ENCODE data around the gene C18orf54. TPM values are rescaled to one million over a fixed set of nuclear protein-coding genes. Genes with fewer than 3 reads are reported as not detected.
"Not testable (repeated sequence)": the region's sequence is repeated elsewhere in the genome, so short reads cannot be mapped to it uniquely, and the experiment has no call there.

Gene C18orf54
- total RNA-seq, 1 donor from 2014 or later: 1.8 TPM

GRCh38 chr18:54386800-54387495, 29.2 kb downstream of the C18orf54 start:
- not testable (repeated sequence) for DNase-seq (ENCODE audit: low read depth)

DNA sequence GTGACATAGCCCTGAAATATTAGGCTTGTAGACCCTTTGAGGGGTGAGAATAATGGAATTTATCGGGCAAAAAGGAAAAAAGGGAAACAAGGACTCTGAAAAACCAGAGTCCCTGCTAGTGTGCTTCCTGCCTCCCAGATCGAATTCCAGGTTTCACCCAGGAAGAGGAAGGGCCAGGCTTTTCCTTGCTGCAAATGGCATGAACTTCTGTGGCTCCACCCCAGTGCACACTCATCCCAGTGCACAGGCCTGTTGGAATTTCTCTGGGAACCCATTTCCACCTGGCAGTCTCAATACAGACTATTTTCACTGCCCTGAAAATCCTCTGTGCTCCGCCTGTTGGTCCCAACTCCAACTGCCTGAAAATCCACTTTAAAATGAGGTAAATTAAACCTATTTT, 29.9 kb downstream of the C18orf54 start:
- peak; percentile 22 for DNase-seq (ENCODE audit: low read depth)

DNA sequence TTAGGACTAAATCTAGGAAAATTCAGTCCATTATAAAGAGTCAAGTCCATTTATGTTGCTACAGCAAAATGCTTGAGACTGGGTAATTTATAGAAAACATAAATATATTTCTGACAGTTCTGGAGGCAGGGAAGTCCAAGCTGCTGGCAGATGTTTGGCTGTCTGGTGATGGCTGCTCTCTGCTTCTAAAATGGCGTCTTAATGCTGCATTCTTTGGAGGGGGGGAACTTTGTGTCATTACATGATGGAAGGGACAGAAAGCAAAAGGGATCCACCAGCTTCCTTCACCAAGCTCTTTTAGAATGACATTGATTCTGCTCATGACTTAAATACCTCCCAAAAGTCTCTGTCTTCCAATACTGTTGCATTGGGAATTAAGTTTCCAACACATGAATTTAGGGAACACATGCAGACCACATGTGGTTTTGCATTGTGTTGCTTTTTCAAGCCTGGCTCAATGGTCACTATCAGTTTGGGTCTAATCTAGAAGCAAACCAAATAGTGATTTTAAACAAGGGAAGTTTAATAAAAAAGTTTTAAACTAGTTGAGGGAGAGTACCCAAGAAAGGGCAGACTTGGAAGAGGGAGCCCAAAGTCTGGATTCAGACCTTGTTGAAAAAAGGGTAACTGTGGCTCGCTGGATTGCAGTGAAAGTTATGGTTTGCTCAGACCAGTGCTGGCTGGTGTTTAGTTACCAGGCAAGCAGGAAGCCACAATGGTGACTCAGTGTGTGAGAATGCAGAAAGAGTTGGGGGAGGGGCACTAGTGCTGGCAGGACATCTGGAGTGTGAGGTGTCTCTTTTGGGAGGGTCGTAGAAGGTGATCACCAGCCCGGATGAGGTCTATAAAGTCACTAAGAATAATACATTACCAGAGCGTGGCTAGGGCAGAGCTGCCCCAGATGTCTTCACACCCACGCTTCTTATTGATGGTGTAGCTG, 30.8 kb downstream of the C18orf54 start:
- peak; percentile 89 for DNase-seq (ENCODE audit: low read depth)

GRCh38 chr18:54389143-54389505, 31.4 kb downstream of the C18orf54 start:
- no peak for DNase-seq (ENCODE audit: low read depth)

GRCh38 chr18:54390838-54391237, 33.1 kb downstream of the C18orf54 start:
- no peak for DNase-seq (ENCODE audit: low read depth)

- peak; percentile 77 for DNase-seq (ENCODE audit: low read depth)
Measured at GRCh38 chr18:54392543-54393023, 34.9 kb downstream of the C18orf54 start.

DNA sequence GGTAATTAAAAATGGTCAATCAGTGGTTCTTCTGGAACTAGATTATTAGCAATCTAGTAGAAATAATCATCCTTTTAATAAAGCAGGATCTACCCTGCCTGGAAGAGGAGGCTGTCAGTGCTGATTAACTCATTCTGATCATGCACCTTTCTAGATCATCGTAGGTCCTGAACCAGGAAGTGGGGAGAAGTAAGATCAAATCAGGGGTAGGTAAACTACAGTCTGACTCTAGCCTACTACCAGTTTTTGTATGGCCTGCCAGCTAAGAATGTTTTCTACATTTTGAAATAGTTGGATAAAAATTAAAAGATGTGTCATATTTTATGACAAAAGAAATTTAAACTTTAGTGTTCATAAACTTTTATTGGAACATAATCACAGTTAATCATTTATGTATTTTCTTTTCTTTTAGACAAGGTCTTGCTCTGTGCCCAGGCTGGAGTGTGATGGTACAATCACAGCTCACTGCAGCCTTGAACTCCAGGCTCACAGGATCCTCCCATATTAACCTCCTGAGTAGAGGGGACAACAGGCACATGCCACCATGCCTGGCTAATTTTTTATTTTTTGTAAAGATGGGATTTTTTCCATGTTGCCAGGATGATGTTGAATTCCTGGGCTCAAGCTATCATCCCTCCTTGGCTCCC, 36.1 kb downstream of the C18orf54 start:
- no peak for DNase-seq (ENCODE audit: low read depth)

GRCh38 chr18:54396760-54397159, 39.1 kb downstream of the C18orf54 start:
- no peak for DNase-seq (ENCODE audit: low read depth)

- no peak for DNase-seq (ENCODE audit: low read depth)
Measured at GRCh38 chr18:54405290-54405689, 47.6 kb downstream of the C18orf54 start.

GRCh38 chr18:54411781-54412180, 54.1 kb downstream of the C18orf54 start:
- DNase-seq (ENCODE audit: low read depth): no peak

DNA sequence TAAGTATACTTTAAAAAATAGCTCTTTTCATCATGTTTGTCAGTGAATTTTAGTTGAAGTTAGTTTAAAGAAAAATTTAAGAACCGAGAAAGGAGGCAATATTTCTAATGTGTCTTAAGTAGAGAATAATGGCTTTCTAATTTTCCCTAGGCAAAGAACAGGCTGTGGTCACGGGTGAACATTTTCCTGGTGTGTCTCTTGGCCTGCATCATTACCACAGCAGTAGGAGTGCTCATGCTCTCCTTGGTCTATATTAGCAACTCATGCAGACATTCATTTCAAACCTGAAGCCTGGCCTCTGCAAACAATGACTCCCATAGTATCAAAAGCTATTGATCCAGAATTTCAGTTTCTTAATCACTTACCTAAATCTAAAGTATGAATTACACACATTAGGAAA, 57.4 kb downstream of the C18orf54 start:
- DNase-seq (ENCODE audit: low read depth): no peak

- peak; percentile 23 for DNase-seq (ENCODE audit: low read depth)
Measured at GRCh38 chr18:54416436-54416835, 58.7 kb downstream of the C18orf54 start.

- DNase-seq (ENCODE audit: low read depth): no peak
Measured at GRCh38 chr18:54423831-54424230, 66.1 kb downstream of the C18orf54 start.

GRCh38 chr18:54426085-54426665, 68.5 kb downstream of the C18orf54 start:
- DNase-seq (ENCODE audit: low read depth): no peak

Other genes starting within 250 kb of the C18orf54 start
- gene MBD2, start 133.2 kb upstream of the C18orf54 start, total RNA-seq: 14.5 TPM in 2 replicates
- gene POLI, start 88.4 kb upstream of the C18orf54 start, total RNA-seq: 19.2 and 23.5 TPM in 2 replicates
- not detected in 2 replicates for gene STARD6, start within 50 bp of the C18orf54 start, total RNA-seq
- not detected in 2 replicates for gene DYNAP, start 233.3 kb downstream of the C18orf54 start, total RNA-seq